Activated CD8-positive, alpha-beta memory T cell treated with anti-CD3 and anti-CD28 coated beads, Interleukin-2, amount 50 U/mL, for 4 hours (primary cell): ENCODE data around the gene ACACB.

Source experiments
- DNase-seq: peaks from one replicate; pipeline ENCODE4 v3.0.0-alpha.2; 2020

Gene ACACB

GRCh38 chr12:109179927-109180326 is 63.5 kb downstream of the ACACB start:
- no peak for DNase-seq

GRCh38 chr12:109182041-109182839 is 65.9 kb downstream of the ACACB start:
- no peak for DNase-seq

- no peak for DNase-seq
Observed at GRCh38 chr12:109185441-109185840, 69.1 kb downstream of the ACACB start.

- DNase-seq: no peak
Observed at GRCh38 chr12:109186993-109187653, 70.7 kb downstream of the ACACB start.

GRCh38 chr12:109188108-109188712 is 71.8 kb downstream of the ACACB start:
- no peak for DNase-seq

GRCh38 chr12:109189291-109189690 is 72.9 kb downstream of the ACACB start:
- DNase-seq: no peak

- DNase-seq: no peak
Observed at GRCh38 chr12:109191621-109192250, 75.3 kb downstream of the ACACB start.

- DNase-seq: no peak
Observed at GRCh38 chr12:109192358-109192757, 76.0 kb downstream of the ACACB start.

- no peak for DNase-seq
Observed at GRCh38 chr12:109193896-109194295, 77.5 kb downstream of the ACACB start.

GRCh38 chr12:109196332-109196731 is 79.9 kb downstream of the ACACB start:
- DNase-seq: no peak

GRCh38 chr12:109197327-109197726 is 80.9 kb downstream of the ACACB start:
- no peak for DNase-seq

GRCh38 chr12:109199324-109199723 is 82.9 kb downstream of the ACACB start:
- DNase-seq: no peak

- DNase-seq: no peak
Observed at GRCh38 chr12:109200825-109201495, 84.6 kb downstream of the ACACB start.

GRCh38 chr12:109201496-109201885 is 85.1 kb downstream of the ACACB start:
- DNase-seq: no peak

GRCh38 chr12:109202770-109203169 is 86.4 kb downstream of the ACACB start:
- no peak for DNase-seq

GRCh38 chr12:109203480-109203879 is 87.1 kb downstream of the ACACB start:
- no peak for DNase-seq

- DNase-seq: no peak
Observed at GRCh38 chr12:109209082-109209481, 92.7 kb downstream of the ACACB start.

- no peak for DNase-seq
Observed at GRCh38 chr12:109212460-109213115, 96.2 kb downstream of the ACACB start.

GRCh38 chr12:109214131-109214530 is 97.7 kb downstream of the ACACB start:
- no peak for DNase-seq

GRCh38 chr12:109218996-109219395 is 102.6 kb downstream of the ACACB start:
- no peak for DNase-seq

GRCh38 chr12:109219938-109220337 is 103.6 kb downstream of the ACACB start:
- DNase-seq: no peak

- DNase-seq: no peak
Observed at GRCh38 chr12:109221277-109221931, 105.0 kb downstream of the ACACB start.
